ENCODE measurements around the gene UBASH3A.
A peak's percentile ranks its signal among the peaks of the same experiment; 100 is the strongest.

Gene UBASH3A

GRCh38 chr21:42435401-42435800 is 31.7 kb downstream of the UBASH3A start:
- Histone ChIP-seq H3K4me1 (ENCODE audit: insufficient read depth, low read length) (no peaks in the 10 kb centered on the region), H3K27me3 (ENCODE audit: insufficient read depth, low read length, poor library complexity) (no peaks in the 10 kb centered on the region), H3K27ac (ENCODE audit: low read length) (no peak overlapping the region), H3K9ac (ENCODE audit: low read depth, low read length) (no peak overlapping the region), H3K4me3 (ENCODE audit: low read depth in 1 of 2, low read length in 2 of 2) (no peak overlapping the region), H4K20me1 (ENCODE audit: insufficient read depth, low read length) (no peaks in the 10 kb centered on the region), H3K36me3 (ENCODE audit: insufficient read depth, low read length) (peaks cover 95% of the 10 kb centered on the region), H3K4me2 (ENCODE audit: insufficient read depth, low read length) (no peak overlapping the region), H3K79me2 (ENCODE audit: insufficient read depth, low read length) (no peaks in the 10 kb centered on the region), H2AFZ (ENCODE audit: low read depth, low read length) (no peak overlapping the region), H3K9me3 (ENCODE audit: insufficient read depth, low read length, severe bottlenecking) (peaks cover 10% of the 10 kb centered on the region)
- TF ChIP-seq EZH2 (IDR thresholded peaks at IDR 0.05; ENCODE audit: borderline replicate concordance, low read depth, low read length, severe bottlenecking): no peak
- TF ChIP-seq CTCF (IDR thresholded peaks at IDR 0.05; ENCODE audit: borderline replicate concordance, extremely low read depth, low read length, poor library complexity, severe bottlenecking): no peak
- ATAC-seq (ENCODE audit: insufficient read depth, low read depth): no peak
- no peak for DNase-seq

- TF ChIP-seq EZH2 (IDR thresholded peaks at IDR 0.05; ENCODE audit: borderline replicate concordance, low read depth, low read length, severe bottlenecking) (no peak), CTCF (IDR thresholded peaks at IDR 0.05; ENCODE audit: borderline replicate concordance, extremely low read depth, low read length, poor library complexity, severe bottlenecking) (no peak)
- Histone ChIP-seq H3K4me2 (ENCODE audit: insufficient read depth, low read length) (no peak overlapping the region), H3K4me3 (ENCODE audit: low read depth in 1 of 2, low read length in 2 of 2) (no peak overlapping the region), H3K27ac (ENCODE audit: low read length) (no peak overlapping the region), H3K27me3 (ENCODE audit: insufficient read depth, low read length, poor library complexity) (no peaks in the 10 kb centered on the region), H3K9ac (ENCODE audit: low read depth, low read length) (no peak overlapping the region), H3K9me3 (ENCODE audit: insufficient read depth, low read length, severe bottlenecking) (peaks cover 10% of the 10 kb centered on the region), H3K4me1 (ENCODE audit: insufficient read depth, low read length) (no peaks in the 10 kb centered on the region), H3K36me3 (ENCODE audit: insufficient read depth, low read length) (peaks cover 94% of the 10 kb centered on the region), H3K79me2 (ENCODE audit: insufficient read depth, low read length) (no peaks in the 10 kb centered on the region), H4K20me1 (ENCODE audit: insufficient read depth, low read length) (no peaks in the 10 kb centered on the region), H2AFZ (ENCODE audit: low read depth, low read length) (no peak overlapping the region)
- DNase-seq (no peak), ATAC-seq (ENCODE audit: insufficient read depth, low read depth) (no peak)
Observed at GRCh38 chr21:42435833-42436232, 32.1 kb downstream of the UBASH3A start.

GRCh38 chr21:42436914-42437313 is 33.2 kb downstream of the UBASH3A start:
- DNase-seq: no peak
- no peak overlapping the region for H3K4me2 ChIP-seq (ENCODE audit: insufficient read depth, low read length)
- H4K20me1 ChIP-seq (ENCODE audit: insufficient read depth, low read length): no peaks in the 10 kb centered on the region
- no peak for TF ChIP-seq CTCF (IDR thresholded peaks at IDR 0.05; ENCODE audit: borderline replicate concordance, extremely low read depth, low read length, poor library complexity, severe bottlenecking)
- no peak for TF ChIP-seq EZH2 (IDR thresholded peaks at IDR 0.05; ENCODE audit: borderline replicate concordance, low read depth, low read length, severe bottlenecking)
- no peak overlapping the region for H3K27ac ChIP-seq (ENCODE audit: low read length)
- H2AFZ ChIP-seq (ENCODE audit: low read depth, low read length): no peak overlapping the region
- H3K9me3 ChIP-seq (ENCODE audit: insufficient read depth, low read length, severe bottlenecking): peaks cover 8% of the 10 kb centered on the region
- no peaks in the 10 kb centered on the region for H3K27me3 ChIP-seq (ENCODE audit: insufficient read depth, low read length, poor library complexity)
- ATAC-seq (ENCODE audit: insufficient read depth, low read depth): no peak
- H3K4me1 ChIP-seq (ENCODE audit: insufficient read depth, low read length): no peaks in the 10 kb centered on the region
- peaks cover 92% of the 10 kb centered on the region for H3K36me3 ChIP-seq (ENCODE audit: insufficient read depth, low read length)
- H3K79me2 ChIP-seq (ENCODE audit: insufficient read depth, low read length): no peaks in the 10 kb centered on the region
- H3K4me3 ChIP-seq (ENCODE audit: low read depth in 1 of 2, low read length in 2 of 2): no peak overlapping the region
- H3K9ac ChIP-seq (ENCODE audit: low read depth, low read length): no peak overlapping the region

- Histone ChIP-seq H2AFZ (ENCODE audit: low read depth, low read length) (no peak overlapping the region), H3K9me3 (ENCODE audit: insufficient read depth, low read length, severe bottlenecking) (no peaks in the 10 kb centered on the region), H3K9ac (ENCODE audit: low read depth, low read length) (no peak overlapping the region), H3K27ac (ENCODE audit: low read length) (peak overlapping the region; percentile 10; the same call in 1 of the 2 replicates), H3K4me1 (ENCODE audit: insufficient read depth, low read length) (no peaks in the 10 kb centered on the region), H3K79me2 (ENCODE audit: insufficient read depth, low read length) (no peaks in the 10 kb centered on the region), H3K4me2 (ENCODE audit: insufficient read depth, low read length) (no peak overlapping the region), H4K20me1 (ENCODE audit: insufficient read depth, low read length) (no peaks in the 10 kb centered on the region), H3K27me3 (ENCODE audit: insufficient read depth, low read length, poor library complexity) (no peaks in the 10 kb centered on the region), H3K4me3 (ENCODE audit: low read depth in 1 of 2, low read length in 2 of 2) (no peak overlapping the region), H3K36me3 (ENCODE audit: insufficient read depth, low read length) (peaks cover 92% of the 10 kb centered on the region)
- ATAC-seq (ENCODE audit: insufficient read depth, low read depth) (no peak), DNase-seq (no peak)
- TF ChIP-seq CTCF (IDR thresholded peaks at IDR 0.05; ENCODE audit: borderline replicate concordance, extremely low read depth, low read length, poor library complexity, severe bottlenecking): no peak
- no peak for TF ChIP-seq EZH2 (IDR thresholded peaks at IDR 0.05; ENCODE audit: borderline replicate concordance, low read depth, low read length, severe bottlenecking)
Observed at GRCh38 chr21:42437786-42438185, 34.1 kb downstream of the UBASH3A start.
